CD4-positive, alpha-beta T cell treated with Interleukin-17A for 1 hour (primary cell): ENCODE measurements around the gene KRT34.
"Not testable (repeated sequence)": the region's sequence is repeated elsewhere in the genome, so short reads cannot be mapped to it uniquely, and the experiment has no call there.

Source experiments
- DNase-seq: peaks from one replicate; pipeline ENCODE4 v3.0.0-alpha.2; 2020

Gene KRT34

GRCh38 chr17:41360296-41360995, 21.7 kb downstream of the KRT34 start:
- DNase-seq: no peak

GRCh38 chr17:41354536-41354935, 27.6 kb downstream of the KRT34 start:
- DNase-seq: no peak

GRCh38 chr17:41352597-41353366, 29.3 kb downstream of the KRT34 start:
- no peak for DNase-seq

- DNase-seq: no peak
Observed at GRCh38 chr17:41351177-41351576, 30.9 kb downstream of the KRT34 start.

GRCh38 chr17:41350381-41350878, 31.7 kb downstream of the KRT34 start, which contains the start of gene KRT33A:
KRT33A (minus strand) TSS chr17:41350828; CDS start chr17:41350767, 61 bp downstream.
- not testable (repeated sequence) for DNase-seq

- DNase-seq: no peak
Observed at GRCh38 chr17:41347869-41348760, 34.0 kb downstream of the KRT34 start.

- not testable (repeated sequence) for DNase-seq
Observed at GRCh38 chr17:41346421-41346820, 35.7 kb downstream of the KRT34 start.

DNA sequence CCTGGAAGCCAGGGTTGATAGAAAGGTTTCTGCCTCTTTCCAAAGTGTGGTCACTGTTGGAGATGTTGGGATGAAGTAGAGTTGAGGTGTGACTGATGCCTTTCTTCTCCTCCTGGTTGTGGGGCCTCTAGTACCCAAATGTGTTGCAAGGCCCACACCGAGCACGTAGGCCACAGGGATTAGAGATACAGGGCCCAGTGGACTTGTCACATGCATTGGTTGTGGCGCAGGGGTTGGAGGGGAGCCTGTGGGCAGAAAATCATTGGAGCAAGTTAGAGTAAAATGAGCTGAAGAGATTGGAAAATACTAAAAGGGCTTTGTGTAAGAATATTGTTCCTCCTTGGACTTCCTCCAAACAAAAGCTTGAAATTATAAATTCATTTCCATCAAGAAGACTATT, 36.1 kb downstream of the KRT34 start:
- DNase-seq: no peak

DNA sequence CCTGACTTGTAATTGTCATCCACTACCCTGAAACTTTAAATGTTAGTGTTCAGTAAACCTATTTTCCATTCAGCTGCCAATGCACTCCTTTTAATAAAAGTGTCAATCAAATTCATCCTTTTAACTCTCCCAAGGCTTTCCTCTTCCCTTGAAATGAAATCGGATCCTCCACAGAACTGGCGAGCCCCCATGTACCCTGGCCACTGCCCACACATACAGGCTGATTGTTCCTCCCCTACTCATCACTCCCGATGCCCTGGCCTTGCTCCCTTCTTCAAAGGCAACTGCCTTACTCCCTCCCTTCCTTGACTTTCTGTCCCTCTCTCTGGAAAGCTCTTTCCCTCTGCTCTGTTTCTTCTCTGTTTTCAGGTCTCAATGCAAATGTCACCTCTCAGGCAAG, 39.1 kb downstream of the KRT34 start:
- DNase-seq: no peak

- peak; percentile 76 for DNase-seq
Observed at GRCh38 chr17:41340934-41341861, 40.9 kb downstream of the KRT34 start.

DNA sequence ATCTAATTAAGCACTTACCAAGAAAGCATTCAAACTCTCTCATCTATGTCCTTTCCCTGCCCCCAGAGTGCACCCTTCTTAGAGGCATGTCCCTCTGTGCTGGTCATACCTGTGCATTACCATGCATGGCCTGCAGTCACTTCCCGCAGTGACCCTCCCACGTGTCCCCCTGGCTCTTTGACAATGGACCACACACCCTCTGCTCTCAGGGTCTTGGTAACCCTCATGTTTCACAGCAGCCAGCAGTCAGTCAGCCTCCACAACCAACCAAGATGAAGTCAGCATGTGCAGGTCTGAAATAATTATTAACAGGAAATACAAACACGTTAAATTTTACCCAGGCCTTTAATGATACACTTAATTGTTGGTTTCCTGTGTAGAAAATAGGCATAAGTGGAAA, 41.6 kb downstream of the KRT34 start:
- no peak for DNase-seq

- no peak for DNase-seq
Observed at GRCh38 chr17:41339571-41340172, 42.4 kb downstream of the KRT34 start.

GRCh38 chr17:41338961-41339485, 43.1 kb downstream of the KRT34 start:
- peak; percentile 88 for DNase-seq

- no peak for DNase-seq
Observed at GRCh38 chr17:41335747-41336146, 46.4 kb downstream of the KRT34 start.

DNA sequence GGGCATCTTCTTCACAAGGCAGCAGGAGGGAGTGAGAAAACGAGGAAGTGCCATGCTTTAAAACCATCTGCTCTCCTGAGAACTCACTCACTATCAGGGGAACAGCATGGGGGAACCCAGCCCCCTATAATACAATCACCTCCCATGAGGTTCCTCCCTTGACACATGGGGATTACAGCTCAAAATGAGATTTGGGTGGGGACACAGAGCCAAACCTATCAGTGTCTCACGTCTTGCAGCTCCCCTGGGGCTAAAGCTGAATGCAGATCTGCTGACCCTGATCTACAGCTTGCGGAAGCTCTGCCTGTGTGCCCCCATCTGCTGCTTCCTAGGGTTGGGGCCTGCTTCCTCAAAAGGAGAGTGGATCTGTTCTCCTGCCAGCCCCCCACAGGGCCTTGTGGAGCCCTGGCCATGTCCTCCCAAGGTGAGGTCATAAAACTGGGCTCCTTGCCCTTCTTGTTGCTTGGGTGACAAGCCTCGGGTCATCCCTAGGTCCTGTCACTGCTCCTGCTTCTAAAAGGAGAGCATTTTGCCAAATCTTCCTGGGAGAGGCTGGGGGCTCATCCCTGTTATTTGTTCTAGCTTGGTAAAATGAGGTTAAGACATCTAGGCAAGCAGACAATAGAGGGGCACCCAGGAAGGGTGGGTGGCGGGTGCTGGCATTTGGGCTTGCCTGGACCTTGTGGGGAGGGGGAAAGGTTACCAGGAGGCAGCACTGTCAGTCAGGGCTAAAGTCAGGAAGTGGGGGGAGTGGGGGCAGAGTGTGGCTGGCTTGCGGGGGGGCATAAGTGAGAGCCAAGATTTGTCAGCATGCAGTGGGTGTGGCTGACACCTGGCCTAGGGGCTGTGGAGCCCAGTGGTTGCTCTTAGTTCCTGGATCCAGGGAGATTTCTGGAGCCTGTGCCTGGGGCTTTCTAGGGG, 47.5 kb downstream of the KRT34 start:
- DNase-seq: peak; percentile 26

GRCh38 chr17:41333836-41334235, 48.3 kb downstream of the KRT34 start:
- no peak for DNase-seq

DNA sequence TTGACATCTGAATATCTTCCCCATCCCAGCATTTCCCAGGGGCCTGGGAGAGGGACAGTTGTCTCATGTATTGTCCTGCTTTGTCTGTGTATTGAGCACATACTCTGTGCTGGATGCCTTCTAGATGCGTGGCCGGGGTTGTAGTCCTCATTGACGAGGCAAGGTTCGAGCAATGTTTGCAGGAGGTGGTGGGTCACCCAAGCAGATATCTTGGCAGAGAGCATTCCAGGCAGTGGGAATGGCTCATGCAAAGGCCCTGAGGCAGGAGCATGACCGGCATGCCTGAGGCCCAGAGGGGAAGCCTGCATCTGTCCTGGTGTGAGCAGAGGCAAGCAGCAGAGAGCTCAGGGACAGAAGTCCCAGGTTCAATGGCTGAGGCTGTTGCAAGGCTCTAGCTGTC, 49.0 kb downstream of the KRT34 start:
- DNase-seq: no peak

GRCh38 chr17:41332239-41332638, 49.9 kb downstream of the KRT34 start:
- no peak for DNase-seq

GRCh38 chr17:41331606-41332005, 50.5 kb downstream of the KRT34 start:
- DNase-seq: no peak
